Ovary (tissue), 3 donors: ENCODE results near the gene SMARCA1.

Source experiments
- CTCF ChIP-seq, 3 donors: fragments of 450-650 bp in 2 of 3; fragments of 200-600 bp in 1 of 3; IDR thresholded peaks; one replicate each; pipeline versions ENCODE4 v1.5.1 to v1.8.0; 2016 to 2022; ENCODE audit warnings: antibody characterized with exemption in 3 of 3, mild to moderate bottlenecking in 1 of 3
- EP300 ChIP-seq: sonication (generic); formaldehyde crosslinking; IDR thresholded peaks from one replicate; pipeline ENCODE4 v1.6.1; 2017; ENCODE audit warnings: antibody characterized with exemption
- donor health status: DM: no; HTN: no; CAD: no.

- TF ChIP-seq CTCF (IDR thresholded peaks at IDR 0.05) (no peak), EP300 (no peak)
These were observed 42.8 kb upstream of the SMARCA1 start for GRCh38 chrX:129566073-129566472.
